MM.1S (cell line): ENCODE results near the gene PPP1R7.

ENCODE experiments used
- EZH2 ChIP-seq: fragments of 300-600 bp; sonication (generic); optimal IDR thresholded peaks from 2 replicates; pipeline ENCODE3; 2017; ENCODE audit warnings: low read depth, mild to moderate bottlenecking, antibody characterized with exemption, low read length, mixed read lengths
- EZH2phosphoT487 ChIP-seq: fragments of 300-600 bp; sonication (generic); IDR thresholded peaks from 2 replicates; pipeline ENCODE4 v1.6.1; 2018; ENCODE audit warnings: antibody characterized with exemption, low read length
- TF ChIP-seq, protein P1 (sequence below): fragments of 300-600 bp; sonication (generic); IDR thresholded peaks from 2 replicates; pipeline ENCODE4 v1.5.1; 2016; ENCODE audit warnings: antibody characterized with exemption, low read length, mixed read lengths

DNA sequence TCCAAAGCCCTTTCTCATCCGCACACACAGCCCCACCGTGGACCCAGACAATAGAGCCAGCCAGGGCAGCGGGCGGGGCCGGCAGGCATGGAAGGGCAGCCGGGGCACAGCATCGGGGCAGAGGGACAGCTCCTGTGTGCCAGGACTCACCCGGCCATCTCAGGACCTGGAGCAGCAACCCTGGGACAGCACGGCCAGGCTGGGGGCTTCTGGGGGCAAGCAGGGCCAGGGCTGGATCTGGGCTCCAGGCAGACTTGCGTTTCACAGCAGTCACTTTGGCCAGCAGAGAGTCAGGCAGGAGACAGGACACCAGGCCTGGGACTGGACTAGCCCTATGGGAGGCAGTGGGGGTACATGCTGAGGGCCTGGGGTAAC is 53.7 kb downstream of the PPP1R7 start:
- TF ChIP-seq, protein P1, sequence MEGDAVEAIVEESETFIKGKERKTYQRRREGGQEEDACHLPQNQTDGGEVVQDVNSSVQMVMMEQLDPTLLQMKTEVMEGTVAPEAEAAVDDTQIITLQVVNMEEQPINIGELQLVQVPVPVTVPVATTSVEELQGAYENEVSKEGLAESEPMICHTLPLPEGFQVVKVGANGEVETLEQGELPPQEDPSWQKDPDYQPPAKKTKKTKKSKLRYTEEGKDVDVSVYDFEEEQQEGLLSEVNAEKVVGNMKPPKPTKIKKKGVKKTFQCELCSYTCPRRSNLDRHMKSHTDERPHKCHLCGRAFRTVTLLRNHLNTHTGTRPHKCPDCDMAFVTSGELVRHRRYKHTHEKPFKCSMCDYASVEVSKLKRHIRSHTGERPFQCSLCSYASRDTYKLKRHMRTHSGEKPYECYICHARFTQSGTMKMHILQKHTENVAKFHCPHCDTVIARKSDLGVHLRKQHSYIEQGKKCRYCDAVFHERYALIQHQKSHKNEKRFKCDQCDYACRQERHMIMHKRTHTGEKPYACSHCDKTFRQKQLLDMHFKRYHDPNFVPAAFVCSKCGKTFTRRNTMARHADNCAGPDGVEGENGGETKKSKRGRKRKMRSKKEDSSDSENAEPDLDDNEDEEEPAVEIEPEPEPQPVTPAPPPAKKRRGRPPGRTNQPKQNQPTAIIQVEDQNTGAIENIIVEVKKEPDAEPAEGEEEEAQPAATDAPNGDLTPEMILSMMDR: no peak
- TF ChIP-seq EZH2phosphoT487: no peak
- TF ChIP-seq EZH2: no peak
